GM12891 (cell line): ENCODE results near the gene ELAVL2.

Source experiments
- PAX5 ChIP-seq: IDR thresholded peaks from 2 replicates; pipeline ENCODE4 v1.6.1; 2011; ENCODE audit warnings: low read length, moderate library complexity, mild to moderate bottlenecking; ENCODE audit not compliant: insufficient read depth, severe bottlenecking
- POLR2A ChIP-seq: IDR thresholded peaks from 2 replicates; pipeline ENCODE4 v1.6.1; 2011; ENCODE audit warnings: low read depth, low read length, control low read depth
- POLR2AphosphoS5 ChIP-seq: IDR thresholded peaks from 2 replicates; pipeline ENCODE4 v1.6.1; 2011; ENCODE audit warnings: low read depth, low read length, control low read depth
- SPI1 ChIP-seq: IDR thresholded peaks from 2 replicates; pipeline ENCODE4 v1.6.1; 2011; ENCODE audit warnings: low read depth, low read length, control low read depth
- TAF1 ChIP-seq: IDR thresholded peaks from 2 replicates; pipeline ENCODE4 v1.6.1; 2011; ENCODE audit warnings: low read depth, low read length, control low read depth

GRCh38 chr9:23830476-23830805 lies 4.4 kb upstream of the ELAVL2 start:
- TF ChIP-seq POLR2A (no peak), POLR2AphosphoS5 (no peak), TAF1 (no peak), SPI1 (no peak), PAX5 (no peak)
